VCaP (cell line): Measurements from ENCODE around the gene MCAM.

Experiments
- H3K27ac ChIP-seq: fragments of 450-650 bp; 2 replicates; pipeline ENCODE4 v1.5.1; 2017
- TF ChIP-seq, protein P1 (sequence below): fragments of 450-650 bp; conservative IDR thresholded peaks from 2 replicates; pipeline ENCODE4 v1.5.1; 2017; ENCODE audit warnings: mild to moderate bottlenecking, moderate library complexity

Gene MCAM

DNA sequence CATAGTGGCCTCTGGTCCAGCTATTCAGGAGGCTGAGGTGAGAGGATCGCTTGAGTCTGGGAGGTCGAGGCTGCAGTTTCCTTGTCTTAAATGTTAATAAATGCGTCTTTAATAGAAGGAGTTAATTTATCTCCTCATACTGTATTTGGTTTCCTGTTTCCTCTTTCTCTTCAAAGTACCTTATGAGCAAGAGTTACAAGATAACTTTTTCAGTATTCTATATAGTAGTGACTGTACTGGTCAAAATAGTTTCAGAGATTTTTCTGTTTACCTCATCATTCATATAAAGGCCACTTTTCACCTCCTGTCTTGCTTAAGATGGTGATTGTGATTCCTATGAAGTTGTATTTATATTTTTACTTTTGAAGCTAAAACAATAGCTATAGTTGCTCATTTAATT, 50.9 kb downstream of the MCAM start:
- H3K27ac ChIP-seq: no peak overlapping the region
- TF ChIP-seq, protein P1, sequence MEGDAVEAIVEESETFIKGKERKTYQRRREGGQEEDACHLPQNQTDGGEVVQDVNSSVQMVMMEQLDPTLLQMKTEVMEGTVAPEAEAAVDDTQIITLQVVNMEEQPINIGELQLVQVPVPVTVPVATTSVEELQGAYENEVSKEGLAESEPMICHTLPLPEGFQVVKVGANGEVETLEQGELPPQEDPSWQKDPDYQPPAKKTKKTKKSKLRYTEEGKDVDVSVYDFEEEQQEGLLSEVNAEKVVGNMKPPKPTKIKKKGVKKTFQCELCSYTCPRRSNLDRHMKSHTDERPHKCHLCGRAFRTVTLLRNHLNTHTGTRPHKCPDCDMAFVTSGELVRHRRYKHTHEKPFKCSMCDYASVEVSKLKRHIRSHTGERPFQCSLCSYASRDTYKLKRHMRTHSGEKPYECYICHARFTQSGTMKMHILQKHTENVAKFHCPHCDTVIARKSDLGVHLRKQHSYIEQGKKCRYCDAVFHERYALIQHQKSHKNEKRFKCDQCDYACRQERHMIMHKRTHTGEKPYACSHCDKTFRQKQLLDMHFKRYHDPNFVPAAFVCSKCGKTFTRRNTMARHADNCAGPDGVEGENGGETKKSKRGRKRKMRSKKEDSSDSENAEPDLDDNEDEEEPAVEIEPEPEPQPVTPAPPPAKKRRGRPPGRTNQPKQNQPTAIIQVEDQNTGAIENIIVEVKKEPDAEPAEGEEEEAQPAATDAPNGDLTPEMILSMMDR: no peak

DNA sequence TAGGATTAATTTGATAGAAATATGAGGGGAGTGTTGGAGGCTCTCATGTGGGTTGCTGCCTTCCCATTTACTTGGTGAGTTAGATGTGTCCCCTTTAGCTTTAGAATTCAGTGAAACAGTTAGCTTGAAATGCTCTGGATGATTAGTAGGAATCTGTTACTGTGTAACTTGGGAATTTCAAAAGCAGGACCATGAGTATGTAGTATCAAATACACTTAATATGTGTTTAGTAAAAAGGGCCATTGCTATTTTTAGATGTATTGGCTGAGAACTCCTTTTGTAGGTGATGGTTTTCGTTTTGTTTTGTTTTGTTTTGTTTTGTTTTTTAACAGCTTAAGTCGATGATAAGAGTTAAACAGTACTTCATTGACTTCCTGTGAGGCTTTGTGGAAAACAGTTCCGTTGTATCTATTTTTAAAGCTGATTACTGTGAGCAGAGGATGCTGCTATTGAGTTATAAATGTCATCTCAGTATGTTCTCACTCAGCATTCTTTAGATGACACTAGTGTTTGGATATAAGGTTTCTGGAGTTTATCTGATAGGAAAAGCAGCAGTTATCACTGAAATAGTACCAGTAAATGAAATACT, 53.5 kb downstream of the MCAM start:
- TF ChIP-seq, protein P1: no peak
- no peak overlapping the region for H3K27ac ChIP-seq

DNA sequence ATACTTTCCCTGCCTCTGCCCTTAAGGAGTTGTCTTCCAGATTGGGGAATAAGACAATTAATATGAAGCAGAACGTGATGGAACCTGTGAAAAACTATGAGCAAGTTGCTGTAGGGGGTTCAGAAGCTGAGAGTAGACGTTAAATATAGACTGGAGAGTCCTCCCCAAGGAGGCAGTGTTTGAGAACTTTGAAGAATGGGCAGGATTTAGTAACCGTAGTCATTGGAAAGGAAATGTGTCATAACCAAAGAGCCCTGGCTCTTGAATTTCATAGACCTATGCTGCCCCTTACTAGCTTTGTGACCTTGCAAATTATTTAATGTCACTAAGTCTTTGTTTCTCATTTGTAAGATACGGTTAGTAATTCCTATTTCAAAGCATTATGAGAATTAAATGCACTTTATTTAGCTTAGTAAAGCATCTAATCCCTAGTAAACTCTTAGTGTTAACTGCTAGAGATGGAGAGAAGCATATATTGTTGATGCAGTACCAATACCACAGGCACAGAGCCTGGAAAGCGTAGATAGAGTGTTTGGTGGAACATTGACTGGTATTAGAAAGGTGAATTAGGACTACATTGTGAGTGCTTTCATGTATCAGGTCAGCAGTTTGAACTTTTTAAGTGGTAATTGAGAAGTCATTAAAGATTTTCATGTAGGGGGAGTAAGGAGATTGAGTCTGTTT, 54.1 kb downstream of the MCAM start:
- no peak overlapping the region for H3K27ac ChIP-seq
- TF ChIP-seq, protein P1: no peak

DNA sequence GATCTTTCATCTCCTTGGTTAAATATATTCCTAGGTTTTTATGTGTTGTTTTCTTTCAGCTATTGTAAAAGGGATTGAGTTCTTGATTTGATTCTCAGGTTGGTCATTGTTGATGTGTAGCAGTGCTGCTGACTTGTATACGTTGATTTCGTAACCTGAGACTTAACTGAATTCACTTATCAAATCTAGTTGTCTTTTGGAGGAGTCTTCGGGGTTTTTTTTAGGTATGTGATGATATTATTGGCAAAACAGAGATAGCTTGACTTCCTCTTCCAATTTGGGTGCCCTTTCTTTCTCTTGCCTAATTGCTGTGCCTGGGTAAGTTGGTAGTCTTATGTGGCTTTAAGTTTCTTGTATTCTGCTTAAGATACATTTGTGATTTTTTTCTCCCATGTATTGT, 57.9 kb downstream of the MCAM start:
- TF ChIP-seq, protein P1: no peak
- no peak overlapping the region for H3K27ac ChIP-seq
